Mesendoderm (in vitro differentiated cells): ENCODE results near the gene SLAMF6.

ENCODE experiments used
- DNase-seq: peaks from one replicate; pipeline ENCODE4 v3.0.0; 2013
- H2AK5ac ChIP-seq: 2 replicates; pipeline ENCODE4 v1.6.1; 2013; ENCODE audit warnings: low read length, inconsistent platforms
- H2BK120ac ChIP-seq: 2 replicates; pipeline ENCODE4 v1.6.1; 2013; ENCODE audit warnings: low read depth, mild to moderate bottlenecking, low read length, moderate library complexity, mixed read lengths
- H2BK15ac ChIP-seq: replicated peaks from 2 replicates; pipeline ENCODE4 v1.6.1; 2013; ENCODE audit warnings: low read depth, mild to moderate bottlenecking, moderate library complexity
- H2BK5ac ChIP-seq: 2 replicates; pipeline ENCODE4 v1.6.1; 2013; ENCODE audit warnings: low read length, inconsistent platforms
- H3K18ac ChIP-seq: 2 replicates; pipeline ENCODE4 v1.6.1; 2013; ENCODE audit warnings: mild to moderate bottlenecking, low read length, mixed read lengths
- H3K23ac ChIP-seq: one replicate; pipeline ENCODE4 v1.6.1; 2013; ENCODE audit warnings: low read length
- H3K27ac ChIP-seq: 2 replicates; pipeline ENCODE4 v1.5.1; 2013; ENCODE audit warnings: low read depth, mild to moderate bottlenecking, inconsistent platforms, low read length, moderate library complexity
- H3K27me3 ChIP-seq: 2 replicates; pipeline ENCODE4 v1.6.1; 2013; ENCODE audit warnings: low read length, control low read depth, mild to moderate bottlenecking, inconsistent platforms; ENCODE audit not compliant: insufficient read depth, poor library complexity
- H3K36me3 ChIP-seq: 2 replicates; pipeline ENCODE4 v1.6.1; 2013; ENCODE audit warnings: low read length, inconsistent platforms; ENCODE audit not compliant: control insufficient read depth, insufficient read depth
- H3K4ac ChIP-seq: one replicate; pipeline ENCODE4 v1.6.1; 2013; ENCODE audit warnings: low read depth, mild to moderate bottlenecking, low read length, moderate library complexity
- H3K4me1 ChIP-seq: 2 replicates; pipeline ENCODE4 v1.6.1; 2013; ENCODE audit warnings: low read depth, low read length, inconsistent platforms; ENCODE audit not compliant: control insufficient read depth
- H3K4me2 ChIP-seq: 2 replicates; pipeline ENCODE4 v1.6.1; 2013; ENCODE audit warnings: low read length
- H3K4me3 ChIP-seq: 2 replicates; pipeline ENCODE4 v1.5.1; 2013; ENCODE audit warnings: mild to moderate bottlenecking, low read length
- H3K56ac ChIP-seq: one replicate; pipeline ENCODE4 v1.6.1; 2013; ENCODE audit warnings: low read length
- H3K79me1 ChIP-seq: 2 replicates; pipeline ENCODE4 v1.6.1; 2013; ENCODE audit warnings: low read length, inconsistent platforms
- H3K79me2 ChIP-seq: 2 replicates; pipeline ENCODE4 v1.6.1; 2013; ENCODE audit warnings: mild to moderate bottlenecking, low read length; ENCODE audit not compliant: control insufficient read depth, insufficient read depth
- H3K9ac ChIP-seq: 2 replicates; pipeline ENCODE4 v1.6.1; 2013; ENCODE audit warnings: low read length, inconsistent platforms
- H4K5ac ChIP-seq: one replicate; pipeline ENCODE4 v1.6.1; 2013; ENCODE audit warnings: low read length
- H4K8ac ChIP-seq: one replicate; pipeline ENCODE4 v1.6.1; 2013; ENCODE audit warnings: low read depth, mild to moderate bottlenecking, control low read depth, low read length, moderate library complexity
- WGBS: extraction: QIAGEN DNeasy Blood & Tissue Kit; methylation state at CpG from one replicate; pipeline ENCODE4 v1.1.7; 2013; ENCODE audit warnings: low lambda C conversion rate, missing lambda C conversion rate; ENCODE audit not compliant: insufficient coverage; ENCODE audit errors: extremely low coverage; 5-methylcytosine and 5-hydroxymethylcytosine counted together

The SLAMF6 gene

DNA sequence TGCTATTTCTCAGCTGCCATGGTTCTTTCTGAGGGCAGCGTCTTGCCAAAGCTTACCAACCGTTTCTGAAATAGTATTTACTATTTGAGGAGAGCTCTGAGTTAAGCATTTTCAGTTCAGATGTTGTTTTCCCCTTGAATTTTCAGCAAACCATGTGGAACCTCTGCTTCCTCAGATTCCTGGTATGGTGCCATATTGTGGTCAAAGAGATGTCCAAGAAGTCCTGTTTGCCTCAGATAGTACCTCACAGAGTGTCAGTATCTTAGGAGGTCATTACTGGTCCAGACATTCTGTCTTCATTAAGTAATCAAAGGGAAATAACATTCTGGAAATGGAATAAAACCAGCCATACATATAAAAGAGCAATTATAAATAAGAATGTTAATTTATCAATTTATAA, 86.1 kb downstream of the SLAMF6 start:
- Histone ChIP-seq H3K27ac (no peak overlapping the region), H4K8ac (no peak overlapping the region), H3K18ac (no peak overlapping the region), H3K56ac (no peak overlapping the region), H3K36me3 (no peaks in the 10 kb centered on the region), H3K4me3 (no peak overlapping the region), H2BK15ac (no peak overlapping the region), H3K79me2 (no peaks in the 10 kb centered on the region), H3K4me1 (no peaks in the 10 kb centered on the region), H3K4me2 (no peak overlapping the region), H3K4ac (no peak overlapping the region), H3K79me1 (no peaks in the 10 kb centered on the region), H4K5ac (no peak overlapping the region), H2BK120ac (no peak overlapping the region), H3K27me3 (no peaks in the 10 kb centered on the region), H2AK5ac (no peak overlapping the region), H3K23ac (no peak overlapping the region), H3K9ac (no peak overlapping the region), H2BK5ac (no peak overlapping the region)
- no peak for DNase-seq
- no CpG with 5 or more reads among the region's 2 CpGs for WGBS
